HCT116 (cell line): ENCODE results near the gene BMP7.
"Not testable (repeated sequence)": the region's sequence is repeated elsewhere in the genome, so short reads cannot be mapped to it uniquely, and the experiment has no call there.

ENCODE experiments used
- CTCF ChIP-seq, 3 experiments: fragments of 200-600 bp in 1 of 3; sonication (generic) in 1 of 3; IDR thresholded peaks in 2 of 3; conservative IDR thresholded peaks in 1 of 3; 2 replicates each; pipeline ENCODE4 v1.5.1; 2012 to 2017; ENCODE audit warnings: low read depth in 2 of 3, low read length in 2 of 3, antibody characterized with exemption in 1 of 3, borderline replicate concordance in 1 of 3, control low read depth in 1 of 3, mild to moderate bottlenecking in 1 of 3, mixed read lengths in 1 of 3, mixed run types in 1 of 3, moderate library complexity in 1 of 3; ENCODE audit not compliant: insufficient read depth in 1 of 3
- EZH2 ChIP-seq: fragments of 200-600 bp; sonication (generic); IDR thresholded peaks from 2 replicates; pipeline ENCODE4 v1.6.1; 2017; ENCODE audit warnings: antibody characterized with exemption, mixed run types
- FOSL1 ChIP-seq: IDR thresholded peaks from 2 replicates; pipeline ENCODE4 v1.6.1; 2012; ENCODE audit warnings: low read depth
- POLR2A ChIP-seq: IDR thresholded peaks from 2 replicates; pipeline ENCODE4 v1.7.0; 2011; ENCODE audit warnings: borderline replicate concordance; ENCODE audit not compliant: insufficient read depth, insufficient read length; ENCODE audit errors: extremely low read depth
- POLR2AphosphoS5 ChIP-seq: IDR thresholded peaks from 2 replicates; pipeline ENCODE4 v1.6.1; 2011; ENCODE audit warnings: mild to moderate bottlenecking, low read depth, low read length, moderate library complexity
- REST ChIP-seq: IDR thresholded peaks from 2 replicates; pipeline ENCODE4 v1.6.1; 2012; ENCODE audit warnings: low read depth
- SP1 ChIP-seq: IDR thresholded peaks from 2 replicates; pipeline ENCODE4 v1.6.1; 2012; ENCODE audit warnings: low read depth
- YY1 ChIP-seq: IDR thresholded peaks from 2 replicates; pipeline ENCODE4 v1.6.1; 2011; ENCODE audit warnings: low read length, low read depth, moderate library complexity, mild to moderate bottlenecking; ENCODE audit not compliant: insufficient replicate concordance; ENCODE audit errors: extremely low read depth

DNA sequence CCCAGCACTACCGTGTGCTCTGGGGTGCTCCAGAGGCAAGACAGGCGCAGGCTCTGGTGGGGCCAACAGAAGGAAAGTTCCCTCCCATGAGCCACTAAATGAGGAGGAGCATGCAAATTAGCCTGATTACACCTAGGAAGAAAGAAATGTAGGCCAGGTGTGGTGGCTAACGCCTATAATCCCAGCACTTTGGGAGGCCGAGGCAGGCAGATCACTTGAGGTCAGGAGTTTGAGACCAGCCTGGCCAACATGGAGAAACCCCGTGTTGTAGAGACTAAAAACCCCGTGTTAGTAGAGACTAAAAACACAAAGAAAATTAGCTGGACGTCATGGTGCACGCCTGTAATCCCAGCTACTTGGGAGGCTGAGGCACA lies 75.2 kb downstream of the BMP7 start:
- not testable (repeated sequence) for TF ChIP-seq REST; YY1; POLR2A; CTCF (IDR thresholded peaks at IDR 0.05 in 2 of 3, conservative IDR thresholded peaks at IDR 0.05 in 1 of 3; ENCODE audit: borderline replicate concordance in 1 of 3, insufficient read depth in 1 of 3, low read depth in 2 of 3, low read length in 2 of 3); POLR2AphosphoS5; EZH2; SP1; FOSL1
